Measurements from ENCODE around the gene LRTM2.

GRCh38 chr12:1884651-1885050, 64.3 kb downstream of the LRTM2 start:
- TF ChIP-seq POLR2A (IDR thresholded peaks at IDR 0.05; ENCODE audit: low read depth, low read length): no peak
- no peak for TF ChIP-seq POLR2AphosphoS5 (IDR thresholded peaks at IDR 0.05; ENCODE audit: low read depth, low read length)
- TF ChIP-seq TAF1 (IDR thresholded peaks at IDR 0.05; ENCODE audit: low read depth, low read length): no peak
- no peak for TF ChIP-seq SPI1 (IDR thresholded peaks at IDR 0.05; ENCODE audit: low read depth, low read length)
